GM18873 (cell line): ENCODE data around the gene C9orf72.

Experiments used
- ATAC-seq: cut with Tn5 transposase; IDR thresholded peaks from one replicate; pipeline ENCODE4 v1.9.1; 2021; ENCODE audit warnings: mild to moderate bottlenecking, moderate library complexity, moderate number of reproducible peaks; ENCODE audit not compliant: unreplicated experiment, low FRiP score

C9orf72 gene

DNA sequence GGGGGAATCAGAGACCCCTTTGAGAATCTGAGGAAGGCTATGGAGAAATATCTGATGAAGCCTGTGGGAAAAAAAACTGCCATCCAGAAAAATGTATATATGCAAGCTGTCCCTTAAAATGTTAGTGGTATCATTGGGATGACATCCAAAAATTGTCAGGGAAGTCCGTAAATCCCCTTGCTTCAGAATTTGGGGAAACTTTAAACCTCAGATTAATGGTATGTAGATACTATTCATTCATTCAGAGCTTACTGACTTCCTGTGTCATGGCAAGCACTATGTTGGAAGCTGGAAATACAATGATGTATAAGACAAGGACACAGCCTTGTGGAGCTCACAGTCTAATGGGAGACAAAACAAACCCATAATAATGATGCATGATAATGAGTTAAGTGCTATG lies 32.8 kb downstream of the C9orf72 start:
- no peak for ATAC-seq

DNA sequence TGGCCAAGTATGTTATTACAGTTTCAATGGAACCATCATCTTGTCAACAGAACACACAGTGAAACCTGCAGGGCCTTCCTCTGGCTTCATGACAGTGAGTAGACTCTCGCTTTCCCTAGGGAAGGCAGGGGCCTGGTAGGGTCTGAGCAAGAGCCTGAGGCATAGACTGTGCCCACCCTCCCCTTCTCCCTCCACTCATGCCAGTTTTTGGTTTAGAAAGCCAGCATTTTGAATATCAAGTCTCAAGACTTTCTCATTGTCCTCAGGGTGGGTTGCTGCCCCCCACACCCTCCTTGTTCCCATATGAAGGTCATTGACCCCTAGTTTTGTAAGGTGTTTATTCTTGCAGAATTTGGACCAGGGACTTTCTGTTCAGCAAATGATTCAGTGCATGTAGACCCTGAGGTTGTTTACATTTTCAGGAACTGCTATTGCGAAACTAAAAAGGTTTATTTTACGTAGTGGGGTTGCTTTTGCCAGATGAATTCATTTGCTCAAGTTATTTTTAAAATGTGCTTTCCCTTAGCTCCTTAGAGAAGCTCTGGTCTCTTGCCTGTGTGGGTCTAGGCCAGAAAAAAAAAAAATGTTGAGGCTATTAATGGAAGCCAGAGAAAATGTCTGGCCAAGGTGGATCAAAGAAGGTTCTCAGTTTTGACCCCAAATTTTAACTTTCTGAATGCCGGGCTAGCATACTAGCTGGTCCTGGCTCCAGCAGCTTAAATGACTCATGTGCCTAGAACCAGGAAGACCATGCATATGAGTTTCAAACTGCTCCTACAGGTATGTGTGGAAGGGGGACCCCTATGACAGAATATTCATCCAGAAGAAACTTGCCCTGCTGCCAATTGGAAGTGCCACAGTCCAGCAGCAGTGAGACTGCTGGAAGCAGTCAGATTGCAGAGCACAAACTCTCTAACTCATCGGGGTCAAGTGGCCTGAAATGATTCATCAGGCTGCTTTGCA lies 33.5 kb downstream of the C9orf72 start:
- peak; percentile 41 for ATAC-seq

DNA sequence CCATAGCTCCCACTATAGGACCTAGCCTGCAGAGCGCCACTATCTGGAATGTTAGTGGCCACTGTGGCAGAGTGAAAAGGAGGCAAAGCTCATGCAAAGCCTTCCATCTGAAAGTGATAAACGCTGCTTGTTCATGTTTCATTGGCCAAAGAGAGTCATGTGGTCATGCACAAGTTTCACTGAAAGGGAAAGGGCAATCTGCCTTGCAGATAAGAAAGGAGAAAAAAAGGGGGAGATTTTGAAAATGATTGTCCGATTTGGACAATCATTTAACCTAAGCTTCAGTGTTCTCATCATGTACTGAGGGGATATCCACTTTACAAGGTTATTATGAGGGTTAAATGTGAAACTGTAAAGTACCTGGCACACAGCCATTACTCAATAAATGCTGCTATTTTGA lies 34.6 kb downstream of the C9orf72 start:
- peak; percentile 44 for ATAC-seq

DNA sequence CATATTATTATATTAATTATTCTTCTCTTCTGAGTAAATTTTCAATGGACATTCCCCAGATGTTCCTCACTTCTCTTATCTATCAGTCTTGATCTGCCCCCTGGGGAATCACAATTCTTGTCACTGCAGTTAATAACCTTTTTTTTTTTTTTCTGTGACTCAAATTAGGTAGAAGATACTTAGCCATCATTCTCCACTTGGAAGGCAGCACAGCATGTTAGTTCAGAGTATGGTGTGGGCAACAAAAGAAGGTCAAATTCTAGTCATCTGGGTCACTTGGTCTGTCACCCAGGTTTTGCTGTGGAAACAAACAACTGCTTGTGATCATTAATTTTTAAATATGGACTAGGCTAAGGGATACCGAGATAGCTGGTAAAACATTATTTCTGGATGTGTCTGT lies 35.5 kb downstream of the C9orf72 start:
- no peak for ATAC-seq

DNA sequence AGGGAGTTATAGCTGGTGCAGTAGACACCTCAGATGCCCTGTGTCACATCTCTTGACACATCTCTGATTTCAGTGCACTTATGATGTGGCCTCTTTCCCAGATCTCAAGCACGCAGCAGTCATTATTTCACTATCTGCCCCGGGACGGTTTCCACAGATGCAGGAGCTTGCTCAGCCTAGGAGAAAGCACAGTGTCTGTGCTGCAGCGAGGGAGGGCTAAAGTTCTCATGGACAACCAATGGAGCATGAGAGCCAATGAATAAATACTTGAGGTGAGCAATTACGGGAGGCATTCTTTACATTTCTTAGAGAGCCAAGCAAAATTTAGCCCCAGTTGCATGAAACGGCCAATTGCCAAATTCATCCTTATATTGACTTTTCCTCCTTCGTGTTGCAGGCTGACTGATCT lies 36.2 kb downstream of the C9orf72 start:
- no peak for ATAC-seq

DNA sequence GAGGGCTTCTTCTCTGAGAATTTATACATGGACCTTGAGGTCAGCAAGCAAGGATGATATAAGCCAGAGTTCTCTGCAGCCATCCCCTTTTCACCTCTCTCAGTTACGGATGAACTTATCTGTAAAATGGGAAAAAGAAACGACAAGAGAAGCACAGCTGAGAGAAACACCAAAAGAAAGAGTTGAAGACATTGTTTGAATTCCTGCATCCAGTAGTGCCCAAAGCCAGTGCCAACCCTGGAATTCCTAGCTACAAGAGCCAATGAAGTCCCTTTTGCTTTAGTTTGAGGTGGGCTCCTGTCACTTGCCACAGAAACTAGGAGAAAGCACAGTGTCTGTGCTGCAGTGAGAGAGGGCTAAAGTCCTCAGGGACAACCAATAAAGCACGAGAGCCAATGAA lies 37.1 kb downstream of the C9orf72 start:
- no peak for ATAC-seq

DNA sequence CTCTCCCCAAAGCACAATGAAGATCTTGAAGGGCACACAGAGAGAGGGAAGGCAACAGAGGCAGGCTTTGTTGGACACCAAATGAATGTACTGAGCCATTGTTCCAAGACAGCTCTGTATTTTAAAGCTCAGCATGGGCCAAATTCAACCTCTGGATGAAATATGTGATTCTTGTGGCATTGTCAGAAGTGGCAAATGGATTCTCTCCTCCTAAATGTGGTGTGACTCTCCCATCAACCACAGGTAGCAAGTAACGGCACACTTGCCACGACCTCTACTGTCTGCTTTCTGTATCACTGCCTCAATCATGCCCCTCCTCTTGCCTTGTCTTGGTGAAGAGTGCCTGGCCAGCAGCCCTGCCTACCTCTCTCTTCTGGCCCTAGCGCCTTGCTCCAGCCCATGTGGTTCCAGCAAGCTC lies 37.6 kb downstream of the C9orf72 start:
- no peak for ATAC-seq

DNA sequence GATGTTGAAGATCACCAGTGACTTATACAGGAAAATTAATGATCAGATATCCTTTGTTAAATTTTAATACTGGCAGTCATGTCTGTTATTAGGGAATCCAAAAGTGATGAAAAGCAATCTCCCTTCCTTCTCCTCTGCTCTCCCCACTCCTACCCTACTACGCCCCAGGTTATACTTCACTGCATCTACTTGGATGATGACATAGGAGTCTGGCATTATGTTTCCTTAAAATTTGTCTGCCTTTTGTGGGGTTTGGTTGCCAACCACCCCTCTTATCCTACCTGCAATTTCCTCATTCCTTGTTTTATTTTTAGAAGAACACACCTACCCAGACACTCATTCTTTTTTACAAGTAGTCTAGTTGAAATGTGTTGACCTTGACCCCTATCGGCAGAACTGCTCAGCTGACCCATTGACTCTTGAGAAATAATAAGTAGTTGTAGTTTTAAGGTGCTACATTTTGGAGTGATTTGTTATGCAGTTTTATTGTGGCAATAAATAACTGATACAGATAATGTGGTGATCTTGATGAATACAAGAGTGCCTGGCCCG lies 38.5 kb downstream of the C9orf72 start:
- no peak for ATAC-seq

DNA sequence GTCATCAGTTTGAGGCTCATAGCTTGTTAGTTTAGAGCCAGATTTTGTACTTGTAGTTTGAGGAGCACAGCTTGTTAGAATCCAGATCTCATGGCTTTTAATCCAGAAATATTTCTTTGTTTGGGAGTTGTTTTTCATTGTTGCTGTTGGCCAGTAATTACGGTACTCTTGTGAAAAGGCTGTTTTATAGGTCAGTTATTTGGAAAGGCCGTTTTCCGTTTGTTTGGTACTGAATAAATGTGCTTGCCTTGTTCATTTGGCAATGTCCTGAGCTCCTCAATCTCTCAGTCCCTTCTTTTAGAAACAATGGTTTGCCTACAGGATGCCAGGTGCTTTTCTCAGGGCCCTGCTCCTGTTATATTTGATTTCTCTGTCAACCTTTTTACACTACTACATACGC lies 39.1 kb downstream of the C9orf72 start:
- no peak for ATAC-seq

DNA sequence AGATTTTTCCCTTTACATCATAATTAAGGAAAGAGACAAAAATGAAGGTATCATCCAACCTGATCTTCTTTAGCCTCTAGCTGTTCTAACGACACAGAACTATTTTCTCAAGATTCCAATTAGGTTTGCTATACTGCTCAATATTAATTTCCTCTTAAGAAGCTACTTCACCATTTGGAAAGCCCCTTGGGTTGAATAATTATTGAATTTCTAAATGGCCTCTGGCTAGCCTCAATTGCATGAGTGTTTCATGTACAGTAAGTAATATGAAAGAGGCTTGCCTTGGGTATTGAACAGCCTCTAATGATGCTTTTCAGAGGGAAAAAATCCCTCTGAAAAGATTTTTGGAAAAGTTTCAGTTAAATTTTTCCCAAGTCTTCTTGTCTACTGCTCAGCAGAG lies 40.0 kb downstream of the C9orf72 start:
- ATAC-seq, result no peak

DNA sequence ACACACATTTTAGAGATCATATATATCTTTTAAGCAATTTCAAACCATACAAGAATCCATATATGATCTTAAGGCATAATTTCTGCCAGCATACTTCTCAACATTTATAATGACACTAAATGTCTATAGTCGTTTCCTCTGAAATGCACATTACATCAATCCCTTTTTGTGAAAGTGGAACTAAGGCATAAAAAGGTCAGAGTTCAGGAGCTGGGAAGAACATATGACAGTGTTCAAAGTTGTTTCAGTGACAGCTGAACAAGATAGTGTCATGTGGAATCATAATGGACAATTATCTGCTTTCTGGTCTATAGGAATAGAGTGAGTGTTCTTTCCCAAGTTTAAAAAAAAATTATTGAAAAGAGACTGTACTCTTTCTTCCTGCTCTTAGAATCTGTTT lies 41.2 kb downstream of the C9orf72 start:
- no peak for ATAC-seq

DNA sequence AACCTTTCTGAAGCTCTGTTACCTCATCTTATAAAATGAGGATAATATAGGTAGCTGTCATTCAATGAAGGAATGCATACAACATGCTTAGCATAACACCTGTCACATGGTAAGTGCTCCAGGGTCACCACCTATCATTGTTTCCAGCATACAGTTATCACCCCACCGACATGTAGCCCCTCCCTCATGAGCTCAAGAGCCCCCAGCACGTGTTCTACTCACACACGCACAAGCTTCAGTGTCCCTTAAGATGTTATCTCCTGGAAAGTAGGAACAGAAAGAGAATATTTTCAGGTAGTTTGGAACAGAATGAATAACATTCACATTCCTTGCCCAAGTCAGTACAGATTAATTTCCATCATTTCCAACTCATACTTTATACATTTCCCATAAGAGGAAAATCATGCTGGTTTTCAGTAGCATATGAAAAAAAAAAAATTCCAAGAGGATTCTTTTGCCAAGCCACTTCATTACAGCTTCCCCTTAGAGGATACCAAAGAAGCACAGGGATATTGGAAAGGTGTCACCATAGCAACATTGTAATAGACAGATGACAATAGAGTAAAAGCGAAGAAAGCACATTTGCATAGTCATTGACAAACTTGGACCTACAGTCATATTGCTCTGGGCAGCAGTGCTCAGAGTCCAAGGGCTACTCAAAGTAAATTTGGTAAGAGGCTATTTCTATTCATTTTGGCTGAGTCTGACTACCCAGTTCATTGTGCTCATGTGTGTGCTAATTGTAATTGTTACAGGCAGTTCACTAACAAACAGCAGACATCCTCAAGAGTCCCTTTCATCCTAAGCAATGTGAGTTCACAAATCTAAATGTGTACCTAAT lies 42.1 kb downstream of the C9orf72 start:
- no peak for ATAC-seq

DNA sequence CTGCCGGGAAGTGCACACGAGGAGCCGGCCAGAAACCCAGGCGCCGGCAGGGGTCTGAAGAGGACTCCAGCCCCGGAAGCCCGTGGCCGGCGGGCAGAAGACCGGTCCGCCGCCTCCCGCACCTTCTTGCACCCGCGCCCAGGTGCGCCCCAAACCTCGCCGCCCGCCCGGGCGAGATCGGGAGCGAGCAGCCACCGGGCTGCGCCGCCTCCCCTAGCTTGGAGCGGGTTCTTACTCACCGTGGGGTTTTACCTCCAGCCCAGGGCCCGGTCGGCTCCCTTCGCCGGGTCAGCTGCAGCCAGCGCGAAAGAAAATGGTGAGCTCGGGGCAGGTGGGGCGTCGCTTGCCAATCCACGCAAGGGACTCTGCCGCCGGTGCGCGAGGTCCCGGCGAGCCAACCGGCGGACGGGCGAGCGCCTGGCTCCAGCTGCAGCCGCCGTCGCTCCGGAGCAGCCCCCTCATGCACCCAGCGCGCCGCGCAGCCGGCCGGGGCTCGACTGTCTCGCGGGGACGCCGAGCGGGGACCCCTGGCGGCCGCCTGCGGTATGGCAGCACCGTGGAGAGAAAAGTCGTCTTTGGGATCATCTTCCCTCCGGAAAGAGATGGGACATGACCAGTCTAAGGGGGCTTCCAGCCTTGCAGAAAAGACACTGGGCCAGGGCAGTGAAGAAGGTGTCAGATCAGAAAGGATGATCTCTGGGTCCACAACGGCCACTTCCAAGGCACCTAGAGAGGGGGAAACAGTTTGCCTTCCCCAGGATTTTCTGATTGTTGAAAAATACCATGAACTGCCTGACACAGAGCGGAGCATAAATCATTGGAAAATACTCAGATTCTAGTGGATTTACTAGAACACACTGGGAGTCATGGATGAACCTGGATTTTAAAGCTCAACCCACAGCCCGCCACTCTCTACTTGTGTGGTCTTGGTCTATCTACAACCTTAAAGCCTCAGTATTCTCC lies 43.7 kb downstream of the C9orf72 start, which contains the start of gene MOB3B:
Gene MOB3B, minus strand, starts transcription at position 499 of the 963 bp plus-strand sequence. CDS start 74,264 bp downstream, outside the sequence.
- peak; percentile 63 for ATAC-seq

DNA sequence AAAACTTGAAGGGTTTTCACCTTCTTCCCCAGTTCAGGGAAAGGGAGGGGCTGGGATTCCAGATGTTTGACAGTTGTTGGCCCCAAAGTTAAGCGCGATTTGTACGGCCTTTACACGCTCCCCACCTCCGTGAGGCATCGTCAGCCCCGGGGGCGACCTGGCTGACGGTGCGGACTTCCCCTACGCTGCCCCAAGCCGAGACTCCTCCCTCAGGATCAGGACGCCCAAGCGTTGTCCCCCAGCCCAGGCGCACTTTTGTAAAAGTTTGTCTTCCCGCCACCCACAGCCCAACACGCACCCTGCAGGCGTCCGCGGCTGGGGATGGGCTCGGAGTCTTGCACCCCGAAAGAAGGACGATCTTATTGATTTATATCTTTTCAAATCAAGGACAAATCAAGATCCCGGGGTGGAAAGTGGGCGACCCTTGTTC lies 44.4 kb downstream of the C9orf72 start:
- peak; percentile 34 for ATAC-seq

DNA sequence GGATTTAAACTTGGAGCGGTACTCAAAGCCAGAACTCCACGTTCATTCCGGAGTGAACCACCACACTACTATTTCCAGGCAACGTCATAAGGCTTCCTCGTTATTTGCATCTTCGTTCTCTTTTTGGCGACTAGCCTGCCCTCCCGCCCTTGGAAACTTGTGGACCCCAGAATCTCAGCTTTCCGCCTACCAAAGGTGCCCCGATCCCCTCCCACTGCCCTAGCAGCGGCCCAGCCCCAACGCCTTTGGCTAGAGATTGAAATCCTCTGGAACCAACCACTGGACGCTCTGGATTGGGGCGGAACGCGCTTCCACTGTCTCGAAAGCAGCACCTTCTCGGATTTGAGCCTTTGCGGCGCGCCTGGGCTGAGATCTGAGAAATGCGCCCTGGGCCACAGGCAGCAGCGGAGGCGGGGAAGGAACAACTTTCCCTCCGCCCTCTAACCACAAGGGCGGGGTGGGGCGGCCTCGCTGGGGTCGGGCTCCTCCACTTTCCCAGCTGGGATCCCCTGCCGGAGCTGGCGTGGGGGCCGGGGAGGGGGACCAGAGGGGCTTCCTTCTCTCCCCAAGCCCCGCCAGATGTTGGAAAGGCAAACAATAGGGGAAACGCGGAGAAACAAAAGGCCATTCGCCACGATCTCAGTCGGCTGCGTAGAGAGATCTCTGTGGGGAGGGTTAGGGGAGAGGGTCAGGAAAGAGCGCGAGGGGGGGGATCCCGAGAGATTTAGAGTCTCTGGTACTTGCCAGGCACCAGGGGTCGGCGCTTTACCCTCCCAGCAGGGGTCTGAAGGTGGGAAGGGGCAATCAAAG lies 45.0 kb downstream of the C9orf72 start:
- peak; percentile 53 for ATAC-seq

DNA sequence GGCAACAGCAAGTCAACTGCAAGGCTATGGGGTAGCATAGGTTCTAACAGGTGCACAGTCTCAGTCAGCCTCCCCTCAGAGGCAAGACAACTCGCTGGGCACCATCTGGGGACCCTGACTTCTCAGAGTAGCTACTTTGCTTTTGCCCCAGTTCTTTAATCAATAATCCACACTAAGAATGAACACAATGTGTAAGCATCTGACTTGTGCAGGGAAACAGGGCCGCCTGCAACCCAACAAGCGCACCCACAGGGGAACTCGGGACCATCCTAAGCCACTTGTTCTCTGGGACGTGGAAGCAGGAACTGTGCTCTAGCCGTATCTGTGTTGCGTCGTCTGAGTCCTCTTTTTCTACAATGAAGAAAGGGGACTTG lies 45.6 kb downstream of the C9orf72 start:
- ATAC-seq, result no peak

DNA sequence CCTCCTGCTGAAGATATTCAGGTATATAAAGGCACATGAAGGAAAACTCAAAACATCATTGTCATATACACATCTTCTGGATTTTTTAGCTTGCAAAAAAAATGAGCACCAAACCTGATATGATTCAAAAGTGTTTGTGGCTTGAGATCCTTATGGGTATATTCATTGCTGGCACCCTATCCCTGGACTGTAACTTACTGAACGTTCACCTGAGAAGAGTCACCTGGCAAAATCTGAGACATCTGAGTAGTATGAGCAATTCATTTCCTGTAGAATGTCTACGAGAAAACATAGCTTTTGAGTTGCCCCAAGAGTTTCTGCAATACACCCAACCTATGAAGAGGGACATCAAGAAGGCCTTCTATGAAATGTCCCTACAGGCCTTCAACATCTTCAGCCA lies 49.0 kb downstream of the C9orf72 start, which contains the start of gene IFNK:
Gene IFNK, plus strand, starts transcription at position 55 of the 400 bp plus-strand sequence. Its CDS starts 47 bp downstream, at position 102.
- ATAC-seq, result no peak

DNA sequence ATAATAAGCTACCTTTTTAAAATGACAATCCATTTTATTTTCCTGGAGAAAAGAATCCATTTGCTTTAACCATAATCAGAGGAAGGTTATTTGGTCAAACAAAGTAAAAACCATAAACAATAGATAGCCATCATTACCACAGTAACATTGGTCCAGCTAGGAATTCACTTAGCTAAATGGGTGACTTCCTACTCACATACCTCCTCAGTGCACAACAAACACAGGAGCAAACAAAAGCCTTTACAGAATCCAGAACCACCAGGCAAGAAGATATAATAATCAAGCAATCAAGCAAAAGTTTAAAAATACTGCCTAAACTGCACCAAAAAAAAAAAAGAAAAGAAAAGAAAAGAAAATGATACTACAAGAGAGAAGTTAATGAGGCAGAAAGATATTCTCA lies 50.1 kb downstream of the C9orf72 start:
- no peak for ATAC-seq

DNA sequence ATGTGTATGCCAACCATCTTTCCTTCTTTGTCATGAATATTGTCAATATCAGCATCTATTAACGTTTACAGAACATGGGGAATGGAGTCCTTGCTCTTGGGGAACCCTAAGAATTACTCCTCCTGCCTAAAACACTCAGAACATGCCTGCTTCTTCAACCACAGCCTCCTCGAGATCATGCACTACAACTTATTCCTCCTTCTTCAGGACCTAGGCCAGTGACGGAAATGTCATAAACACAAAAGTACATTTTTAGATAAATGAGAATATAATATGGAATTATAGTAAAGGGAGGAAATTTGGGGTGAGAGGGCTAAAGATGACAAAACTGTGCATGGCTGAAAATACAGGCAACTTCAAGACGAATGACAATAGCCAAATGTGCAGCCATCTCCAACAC lies 52.3 kb downstream of the C9orf72 start:
- ATAC-seq, result no peak
